ENCODE measurements around the gene NOTO. TPM values are rescaled to one million over a fixed set of nuclear protein-coding genes. Genes with fewer than 3 reads are reported as not detected.

Gene NOTO
- not detected in 2 replicates for total RNA-seq

GRCh38 chr2:73202156-73203054 is at the start of gene NOTO:
Gene NOTO, plus strand, starts transcription at chr2:73202574. Its CDS starts 93 bp downstream, at chr2:73202667.

DNA sequence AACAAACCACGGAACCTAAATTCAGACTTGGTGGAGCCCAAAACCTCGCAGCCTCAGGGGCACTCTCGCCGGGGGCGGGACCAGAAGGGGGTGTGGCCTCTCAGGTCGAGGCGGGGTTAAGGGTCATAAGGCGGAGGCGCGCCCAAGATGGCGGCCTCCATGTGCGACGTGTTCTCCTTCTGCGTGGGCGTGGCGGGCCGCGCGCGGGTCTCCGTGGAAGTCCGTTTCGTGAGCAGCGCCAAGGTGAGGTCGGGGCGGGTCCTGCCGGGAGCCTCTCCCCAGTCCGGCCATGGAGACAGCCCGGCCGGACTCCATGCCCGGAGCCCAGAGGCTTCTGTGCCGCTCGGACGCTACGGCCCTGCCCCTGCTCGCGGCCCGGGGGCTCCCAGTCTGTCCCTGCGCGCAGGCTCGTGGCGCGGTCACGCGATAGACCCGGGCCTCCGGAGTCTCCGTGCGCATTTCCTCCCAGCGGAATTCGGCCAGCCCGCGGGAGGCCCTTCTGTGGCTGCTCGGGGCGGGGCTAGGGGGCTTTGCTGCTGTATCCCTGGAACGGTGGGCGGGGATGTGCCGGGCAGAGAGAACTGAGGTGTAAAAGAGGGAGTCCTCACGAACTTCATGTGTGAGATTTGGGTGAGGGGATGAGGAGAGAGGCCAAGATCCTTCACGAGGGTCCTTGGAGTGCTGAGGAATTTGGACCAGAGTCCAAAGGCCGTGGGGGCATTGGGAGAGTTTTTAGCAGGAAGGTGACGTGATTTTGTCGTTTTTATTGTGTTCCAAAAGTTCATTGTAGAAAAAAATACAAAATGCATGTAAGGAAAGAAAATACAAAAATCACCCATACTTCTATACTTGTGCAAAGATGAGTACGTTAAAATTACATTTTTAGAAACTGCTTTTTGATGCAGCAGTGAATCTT is 12.0 kb downstream of the NOTO start, which contains the start of gene SMYD5:
SMYD5 (plus strand) TSS at position 126 of the 916 bp plus-strand sequence; CDS start at position 148, 22 bp downstream.

DNA sequence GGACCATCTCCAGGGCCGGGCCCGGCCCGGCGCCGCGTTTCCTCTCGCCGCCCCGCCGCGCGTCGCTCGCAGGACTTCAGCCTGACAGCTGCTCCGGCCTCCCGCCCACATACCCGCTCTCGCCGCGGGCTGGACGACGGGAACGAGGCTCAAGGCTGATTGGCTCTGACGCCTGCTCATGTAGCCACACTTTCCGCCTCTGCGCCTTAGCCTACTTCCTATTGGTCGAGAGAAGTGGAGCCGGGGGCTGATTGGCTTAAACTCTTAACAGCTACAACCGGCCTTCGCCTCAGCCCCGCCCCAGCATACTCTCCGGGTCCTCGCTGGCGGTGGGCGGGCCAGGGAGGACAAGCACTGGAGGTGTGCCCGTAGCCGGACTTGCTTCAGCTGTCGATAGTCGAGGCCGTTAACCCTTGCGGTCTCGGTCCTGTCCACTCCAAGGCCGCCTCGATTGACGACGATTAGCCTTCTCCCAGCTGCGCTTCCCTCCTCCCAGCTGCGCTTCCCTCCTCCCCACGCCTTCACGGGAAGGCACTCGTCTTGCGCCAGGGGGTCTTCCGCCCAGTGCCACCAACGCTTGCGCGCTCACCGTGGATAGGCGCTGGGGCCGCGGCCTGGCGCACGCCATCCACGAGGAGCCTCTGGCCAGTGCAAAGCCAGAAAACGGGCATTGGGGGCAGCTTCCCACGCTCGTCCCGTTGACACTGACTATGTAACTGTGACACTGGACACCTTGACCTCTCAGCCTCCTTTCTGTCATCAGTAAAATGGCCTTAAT is 31.0 kb downstream of the NOTO start, which contains the start of gene PRADC1:
PRADC1 (minus strand) TSS at position 86 of the 778 bp plus-strand sequence; CDS start at position 7, 79 bp downstream.

DNA sequence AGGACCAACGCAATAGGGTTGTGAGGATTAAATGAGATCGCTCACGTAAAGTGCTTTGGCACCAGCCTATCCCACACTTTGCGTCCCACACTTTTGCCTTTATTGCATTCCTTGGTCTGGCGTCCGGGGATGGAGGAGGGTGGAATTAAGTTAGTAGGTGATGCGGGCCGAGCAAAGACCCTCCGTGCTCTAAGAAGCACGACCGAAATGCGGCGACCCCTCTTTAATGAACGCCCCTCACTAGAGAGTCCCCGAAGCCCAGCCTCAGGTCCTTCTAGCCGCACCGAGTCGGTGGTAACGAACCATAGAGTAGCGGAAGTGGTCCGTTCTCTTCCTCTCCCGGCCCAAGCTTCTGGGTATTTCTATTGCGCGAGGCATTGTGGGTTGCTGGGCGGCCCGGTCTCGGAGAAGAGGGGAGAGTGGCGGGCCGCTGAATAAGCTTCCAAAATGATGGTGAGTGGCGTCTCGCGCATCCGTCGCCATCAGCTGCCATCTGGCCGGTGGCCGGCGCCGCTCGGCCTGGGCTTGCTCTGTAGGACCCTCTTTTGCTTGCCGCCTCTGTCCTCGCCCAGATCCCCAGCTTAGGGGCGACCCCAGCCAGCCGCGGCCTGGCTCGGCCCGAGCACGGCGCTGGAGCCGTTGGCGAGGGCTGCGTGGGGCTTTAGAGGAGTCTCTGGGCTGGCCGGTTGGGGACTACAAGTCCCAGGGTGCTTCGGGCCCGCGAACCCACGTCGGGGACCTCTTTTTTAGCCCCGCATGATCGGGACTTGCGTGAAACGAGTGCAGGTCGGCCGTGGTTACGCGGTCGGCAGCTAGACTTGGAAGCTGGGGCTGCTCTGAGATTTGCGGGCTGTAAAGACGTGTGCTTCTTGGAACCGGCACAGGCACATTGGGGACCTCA is 31.8 kb downstream of the NOTO start, which contains the start of gene CCT7:
CCT7 (plus strand) TSS at position 377 of the 901 bp plus-strand sequence; CDS start at position 448, 71 bp downstream.

Other genes starting within 250 kb of the NOTO start
- gene SFXN5, start 130.9 kb upstream of the NOTO start, total RNA-seq = 8.1 and 8.4 TPM in 2 replicates
- gene RAB11FIP5, start 89.6 kb upstream of the NOTO start, total RNA-seq = 59.0 and 65.0 TPM in 2 replicates
- 20.0 and 20.6 TPM in 2 replicates for gene SMYD5, start 11.7 kb downstream of the NOTO start, total RNA-seq
- 35.4 and 45.8 TPM in 2 replicates for gene PRADC1, start 30.7 kb downstream of the NOTO start, total RNA-seq
- 488 and 490 TPM in 2 replicates for gene CCT7, start 31.7 kb downstream of the NOTO start, total RNA-seq
- gene FBXO41, start 81.9 kb downstream of the NOTO start, total RNA-seq = 0.05 and 0.07 TPM in 2 replicates
- not detected in 2 replicates for gene EGR4, start 91.0 kb downstream of the NOTO start, total RNA-seq
- gene ALMS1, start 183.3 kb downstream of the NOTO start, total RNA-seq = 9.3 and 12.8 TPM in 2 replicates

All from mammary microvascular endothelial cell (primary cell).